Measurements from ENCODE around the gene UNC13B.

The UNC13B gene

GRCh38 chr9:35293376-35293964 is 131.7 kb downstream of the UNC13B start:
- no peaks in the 10 kb centered on the region for H4K20me1 ChIP-seq
- H3K36me3 ChIP-seq, result no peaks in the 10 kb centered on the region; a peak in 1 of 22 replicates
- H3K4me2 ChIP-seq, result no peak overlapping the region
- no peak overlapping the region for H3K9ac ChIP-seq
- no peak overlapping the region for H3K27ac ChIP-seq
- no peak for TF ChIP-seq Cebpa-rat (IDR thresholded peaks at IDR 0.05)
- H3K4me1 ChIP-seq, result peaks cover 0 to 18% (median 0%) of the 10 kb centered on the region in 10 experiments; a peak in 6 of 20 replicates
- no peaks in the 10 kb centered on the region for H3K27me3 ChIP-seq
- no peak overlapping the region for H3K4me3 ChIP-seq
- peaks cover 0 to 6% (median 0%) of the 10 kb centered on the region in 11 experiments; a peak in 1 of 22 replicates for H3K9me3 ChIP-seq (replicated peaks in 1 of 11)

DNA sequence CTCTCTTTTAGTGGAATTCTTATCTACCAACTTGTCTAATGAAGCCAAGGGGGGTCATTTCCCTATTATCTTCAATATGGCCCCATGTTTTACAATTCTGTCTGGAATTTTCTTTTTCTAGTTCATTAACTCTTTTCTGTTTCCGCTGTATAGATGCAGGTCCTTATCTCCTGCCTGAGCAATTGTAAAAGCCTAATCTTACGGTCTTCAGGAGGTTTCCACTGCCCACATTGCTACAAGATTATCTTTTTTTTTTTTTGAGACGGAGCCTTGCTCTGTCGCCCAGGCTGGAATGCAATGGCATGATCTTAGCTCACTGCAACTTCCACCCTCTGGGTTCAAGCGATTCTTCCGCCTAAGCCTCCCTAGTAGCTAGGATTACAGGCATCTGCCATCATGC is 132.3 kb downstream of the UNC13B start:
- Histone ChIP-seq H3K36me3 (no peaks in the 10 kb centered on the region; a peak in 1 of 22 replicates), H3K9me3 (replicated peaks in 1 of 11) (peaks cover 0 to 6% (median 0%) of the 10 kb centered on the region in 11 experiments; a peak in 1 of 22 replicates), H3K9ac (no peak overlapping the region), H3K4me1 (peaks cover 0 to 18% (median 0%) of the 10 kb centered on the region in 10 experiments; a peak in 6 of 20 replicates), H3K27me3 (no peaks in the 10 kb centered on the region), H3K27ac (no peak overlapping the region), H3K4me2 (no peak overlapping the region), H4K20me1 (no peaks in the 10 kb centered on the region), H3K4me3 (no peak overlapping the region)
- no peak for TF ChIP-seq Cebpa-rat (IDR thresholded peaks at IDR 0.05)

- TF ChIP-seq Cebpa-rat (IDR thresholded peaks at IDR 0.05), result no peak
- no peaks in the 10 kb centered on the region for H4K20me1 ChIP-seq
- no peak overlapping the region for H3K4me3 ChIP-seq
- peaks cover 0 to 18% (median 0%) of the 10 kb centered on the region in 10 experiments; a peak in 6 of 20 replicates for H3K4me1 ChIP-seq
- no peak overlapping the region for H3K27ac ChIP-seq
- no peaks in the 10 kb centered on the region for H3K27me3 ChIP-seq
- no peak overlapping the region for H3K9ac ChIP-seq
- 0 out of 22 replicates have a peak overlapping the region, but pooled peaks of 1 of the 11 experiments have one; percentile 7 for H3K4me2 ChIP-seq
- no peaks in the 10 kb centered on the region; a peak in 1 of 22 replicates for H3K36me3 ChIP-seq
- peaks cover 0 to 6% (median 0%) of the 10 kb centered on the region in 11 experiments; a peak in 1 of 22 replicates for H3K9me3 ChIP-seq (replicated peaks in 1 of 11)
Measured at GRCh38 chr9:35294556-35294955, 132.7 kb downstream of the UNC13B start.

DNA sequence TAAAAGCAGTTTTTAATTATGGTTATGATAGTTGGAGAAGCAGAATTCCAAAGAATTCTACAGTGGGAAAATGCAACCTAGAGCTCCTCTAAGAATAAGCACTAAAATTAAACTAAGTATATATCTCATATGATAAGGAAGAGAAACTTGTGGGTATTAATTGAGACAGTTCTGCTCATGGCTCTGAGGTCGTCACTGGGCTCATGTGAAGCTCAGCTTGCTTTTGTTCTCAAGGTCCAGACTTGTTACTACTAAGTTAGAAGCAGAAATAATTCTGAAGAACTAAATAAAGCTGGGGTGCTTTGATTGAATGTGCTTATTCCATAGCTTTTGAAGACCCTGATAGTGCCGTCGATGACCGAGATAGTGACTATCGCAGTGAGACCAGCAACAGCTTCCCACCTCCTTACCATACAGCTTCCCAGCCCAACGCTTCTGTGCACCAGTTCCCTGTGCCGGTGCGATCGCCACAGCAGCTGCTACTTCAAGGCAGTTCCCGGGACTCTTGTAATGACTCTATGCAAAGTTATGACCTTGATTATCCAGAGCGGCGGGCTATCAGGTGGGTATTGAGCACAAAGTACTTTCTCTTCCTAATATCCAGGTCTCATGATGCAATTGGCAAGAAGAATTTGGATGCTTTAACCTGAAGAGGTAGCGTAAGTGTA is 133.7 kb downstream of the UNC13B start:
- H4K20me1 ChIP-seq, result no peaks in the 10 kb centered on the region
- H3K4me3 ChIP-seq, result no peak overlapping the region
- H3K9ac ChIP-seq, result no peak overlapping the region
- peaks cover 0 to 6% (median 0%) of the 10 kb centered on the region in 11 experiments; a peak in 1 of 22 replicates for H3K9me3 ChIP-seq (replicated peaks in 1 of 11)
- H3K27me3 ChIP-seq, result no peaks in the 10 kb centered on the region
- no peaks in the 10 kb centered on the region; a peak in 1 of 22 replicates for H3K36me3 ChIP-seq
- H3K27ac ChIP-seq, result no peak overlapping the region
- peaks cover 0 to 18% (median 0%) of the 10 kb centered on the region in 10 experiments; a peak in 6 of 20 replicates for H3K4me1 ChIP-seq
- H3K4me2 ChIP-seq, result peak overlapping the region in 3 of 11 experiments; percentile 17 to 42 (median 25); a peak in 3 of 22 replicates
- TF ChIP-seq Cebpa-rat (IDR thresholded peaks at IDR 0.05), result no peak

- H3K9me3 ChIP-seq (replicated peaks in 1 of 11), result no peaks in the 10 kb centered on the region
- H3K27ac ChIP-seq, result no peak overlapping the region
- no peak overlapping the region for H3K4me3 ChIP-seq
- H3K36me3 ChIP-seq, result no peaks in the 10 kb centered on the region
- no peak for TF ChIP-seq Cebpa-rat (IDR thresholded peaks at IDR 0.05)
- H3K4me2 ChIP-seq, result no peak overlapping the region
- no peaks in the 10 kb centered on the region for H3K27me3 ChIP-seq
- H4K20me1 ChIP-seq, result no peaks in the 10 kb centered on the region
- no peaks in the 10 kb centered on the region for H3K4me1 ChIP-seq
- no peak overlapping the region for H3K9ac ChIP-seq
Measured at GRCh38 chr9:35303567-35303966, 141.8 kb downstream of the UNC13B start.

GRCh38 chr9:35306283-35306682 is 144.5 kb downstream of the UNC13B start:
- TF ChIP-seq Cebpa-rat (IDR thresholded peaks at IDR 0.05), result no peak
- no peak overlapping the region for H3K4me2 ChIP-seq

GRCh38 chr9:35308316-35308715 is 146.5 kb downstream of the UNC13B start:
- H3K4me3 ChIP-seq, result no peak overlapping the region
- H3K27ac ChIP-seq, result no peak overlapping the region
- H3K9me3 ChIP-seq (replicated peaks in 1 of 11), result no peaks in the 10 kb centered on the region
- H3K9ac ChIP-seq, result no peak overlapping the region
- no peaks in the 10 kb centered on the region for H3K27me3 ChIP-seq
- H3K4me2 ChIP-seq, result no peak overlapping the region
- H3K36me3 ChIP-seq, result no peaks in the 10 kb centered on the region
- H3K4me1 ChIP-seq, result no peaks in the 10 kb centered on the region
- no peak for TF ChIP-seq Cebpa-rat (IDR thresholded peaks at IDR 0.05)
- H4K20me1 ChIP-seq, result no peaks in the 10 kb centered on the region

More at GRCh38 chr9:35306283-35306682, 144.5 kb downstream of the UNC13B start:
- Histone ChIP-seq H3K27me3 (no peaks in the 10 kb centered on the region), H3K4me3 (no peak overlapping the region), H3K36me3 (no peaks in the 10 kb centered on the region), H4K20me1 (no peaks in the 10 kb centered on the region), H3K27ac (no peak overlapping the region), H3K4me1 (no peaks in the 10 kb centered on the region), H3K9ac (no peak overlapping the region), H3K9me3 (replicated peaks in 1 of 11) (no peaks in the 10 kb centered on the region)

DNA sequence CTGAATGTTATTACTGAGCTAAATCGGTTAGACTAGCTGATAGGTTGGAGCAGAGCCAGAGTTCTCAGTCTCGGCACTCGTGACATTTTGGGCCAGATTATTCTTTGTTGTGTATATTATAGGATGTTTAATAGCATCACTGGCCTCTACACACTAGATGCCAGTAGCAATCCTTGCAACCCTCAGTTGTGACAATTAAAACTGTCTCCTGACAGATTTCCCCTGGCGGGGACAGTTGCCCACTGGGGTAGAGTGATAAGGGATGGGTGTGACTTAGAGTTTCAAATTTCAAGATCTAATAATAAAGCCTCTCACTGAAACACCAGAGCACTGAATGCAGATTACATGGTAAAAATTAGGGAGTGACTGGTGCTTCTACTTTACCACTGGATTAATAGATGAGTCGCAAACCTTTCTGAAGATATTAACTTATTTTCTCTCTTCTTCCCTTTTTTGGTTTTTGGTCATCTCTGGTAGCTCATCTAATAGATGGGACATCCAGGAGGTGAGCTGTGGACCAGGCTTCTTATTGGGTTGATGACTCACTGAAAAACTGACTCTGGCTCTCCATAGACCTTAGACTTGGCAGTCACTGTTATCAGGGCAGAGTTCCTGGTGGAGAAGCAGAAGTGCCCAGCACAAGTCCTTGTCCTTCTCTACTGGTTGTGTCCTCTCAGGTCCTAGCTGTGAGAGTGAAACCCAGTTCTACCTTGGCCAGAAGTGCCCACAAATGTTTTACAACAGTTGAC is 150.3 kb downstream of the UNC13B start:
- H3K27me3 ChIP-seq, result no peaks in the 10 kb centered on the region
- H3K36me3 ChIP-seq, result no peaks in the 10 kb centered on the region
- H4K20me1 ChIP-seq, result no peaks in the 10 kb centered on the region
- TF ChIP-seq Cebpa-rat (IDR thresholded peaks at IDR 0.05), result no peak
- H3K4me2 ChIP-seq, result no peak overlapping the region
- no peaks in the 10 kb centered on the region for H3K4me1 ChIP-seq
- no peak overlapping the region for H3K27ac ChIP-seq
- H3K4me3 ChIP-seq, result no peak overlapping the region
- no peak overlapping the region for H3K9ac ChIP-seq
- H3K9me3 ChIP-seq (replicated peaks in 1 of 11), result no peaks in the 10 kb centered on the region

GRCh38 chr9:35313460-35313859 is 151.7 kb downstream of the UNC13B start:
- Histone ChIP-seq H3K9me3 (replicated peaks in 1 of 11) (peaks cover 0 to 4% (median under 1%) of the 10 kb centered on the region in 11 experiments; a peak in 7 of 22 replicates), H3K4me1 (no peaks in the 10 kb centered on the region), H4K20me1 (no peaks in the 10 kb centered on the region), H3K4me3 (no peak overlapping the region), H3K36me3 (no peaks in the 10 kb centered on the region), H3K9ac (no peak overlapping the region), H3K4me2 (no peak overlapping the region), H3K27ac (no peak overlapping the region), H3K27me3 (no peaks in the 10 kb centered on the region)
- no peak for TF ChIP-seq Cebpa-rat (IDR thresholded peaks at IDR 0.05)
